Aorta (tissue), 5 donors: ENCODE data around the gene OR2J2. TPM values are rescaled to one million over a fixed set of nuclear protein-coding genes. Genes with fewer than 3 reads are reported as not detected.
"Not testable (repeated sequence)": the region's sequence is repeated elsewhere in the genome, so short reads cannot be mapped to it uniquely, and the experiment has no call there.

Experiments
- ATAC-seq: fragments of 200-7000 bp; cut with Tn5 transposase; one replicate; pipeline ENCODE4 v1.9.1; 2022; ENCODE audit warnings: moderate library complexity; ENCODE audit not compliant: low FRiP score
- DNase-seq, 2 donors: peaks; one replicate each; pipeline ENCODE4 v3.0.0-alpha.2; 2020
- H3K27ac ChIP-seq, 2 donors: one replicate each; pipeline ENCODE4 v1.5.1; 2013; ENCODE audit warnings: low read length in 2 of 2, mild to moderate bottlenecking in 2 of 2, moderate library complexity in 2 of 2, control low read depth in 1 of 2, inconsistent platforms in 1 of 2, low read depth in 1 of 2
- H3K27me3 ChIP-seq, 2 donors: one replicate each; pipeline ENCODE4 v1.6.1; 2013; ENCODE audit warnings: control low read depth in 1 of 2, low read length in 1 of 2, mild to moderate bottlenecking in 1 of 2, moderate library complexity in 1 of 2; ENCODE audit not compliant: insufficient read depth in 2 of 2, control insufficient read depth in 1 of 2
- H3K36me3 ChIP-seq, 2 donors: one replicate each; pipeline ENCODE4 v1.6.1; 2013; ENCODE audit warnings: control low read depth in 1 of 2, low read length in 1 of 2, mild to moderate bottlenecking in 1 of 2; ENCODE audit not compliant: insufficient read depth in 2 of 2, control insufficient read depth in 1 of 2
- H3K4me1 ChIP-seq, 2 donors: one replicate each; pipeline ENCODE4 v1.6.1; 2013; ENCODE audit warnings: low read length in 2 of 2, control low read depth in 1 of 2, mild to moderate bottlenecking in 1 of 2, moderate library complexity in 1 of 2; ENCODE audit not compliant: insufficient read depth in 2 of 2, control insufficient read depth in 1 of 2
- H3K4me3 ChIP-seq, 2 donors: one replicate each; pipeline ENCODE4 v1.5.1; 2013; ENCODE audit warnings: low read length in 2 of 2, control low read depth in 1 of 2, mild to moderate bottlenecking in 1 of 2
- H3K9me3 ChIP-seq: one replicate; pipeline ENCODE4 v1.6.1; 2013; ENCODE audit warnings: mild to moderate bottlenecking, low read length; ENCODE audit not compliant: control insufficient read depth
- WGBS, 2 donors: extraction: QIAGEN DNeasy Blood & Tissue Kit; methylation state at CpG; one replicate each; pipeline ENCODE4 v1.1.7; 2013; 5-methylcytosine and 5-hydroxymethylcytosine counted together
- intact Hi-C, 2 donors: fragments of 100-400 bp; cut with DNase I; formaldehyde crosslinking; loops; one replicate each; pipeline versions ENCODE4 v1.14.2 to v1.15.0; 2022
- polyA plus RNA-seq, 2 donors: library from polyadenylated mRNA; stranded (reverse); fragments of 200-250 nt; gene quantifications; one replicate each; pipeline ENCODE4 v1.2.3, GENCODE V29; 2013
- total RNA-seq, 2 donors: library from RNA; stranded (reverse); fragmentation: NEBNext Ultra II Directional; extraction: Animal tissue kit (Norgen Biotek cat#: 25700); gene quantifications; one replicate each; pipeline ENCODE4 v1.2.1, GENCODE V29; 2021
- donor health status: healthy with polysubstance abuse.
- donor health status: Bipolar disorder and iron deficiency.
- donor health status: DM: no; HTN: no; CAD: no.
- donor health status: DM: no; HTN: no; CAD: no.
- donor health status: DM: yes; HTN: yes; CAD: no.

The OR2J2 gene
- total and polyA plus RNA-seq, 4 donors, result not detected

DNA sequence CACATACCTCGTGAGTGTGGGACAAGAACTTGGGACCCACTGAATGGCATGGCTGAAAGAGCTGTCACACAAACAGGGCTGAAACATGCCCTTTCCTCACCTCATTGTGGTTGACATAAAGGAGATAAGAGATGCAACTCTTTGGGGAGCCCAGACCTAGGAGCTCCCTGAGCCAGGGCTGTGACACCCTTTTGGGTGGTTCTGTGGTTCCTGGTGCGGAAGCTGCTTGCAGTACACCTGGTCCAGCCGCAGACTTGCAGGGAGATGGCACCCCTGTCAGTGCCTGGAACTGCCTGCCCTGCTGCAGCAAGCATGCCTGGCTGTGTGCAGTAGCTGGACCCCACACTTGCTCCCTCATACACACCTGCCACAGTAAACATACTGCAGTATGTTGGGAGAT lies 31.3 kb downstream of the OR2J2 start:
- no peak overlapping the region for H3K4me3 ChIP-seq
- H3K36me3 ChIP-seq, result no peaks in the 10 kb centered on the region
- no peak for ATAC-seq
- no peaks in the 10 kb centered on the region for H3K9me3 ChIP-seq
- no peaks in the 10 kb centered on the region for H3K27me3 ChIP-seq
- WGBS, 2 donors, result 87% methylated on average over 3 of the region's 3 CpGs
- DNase-seq, result no peak
- no peak overlapping the region for H3K27ac ChIP-seq
- intact Hi-C loops, result no loop called here
- no peaks in the 10 kb centered on the region for H3K4me1 ChIP-seq

DNA sequence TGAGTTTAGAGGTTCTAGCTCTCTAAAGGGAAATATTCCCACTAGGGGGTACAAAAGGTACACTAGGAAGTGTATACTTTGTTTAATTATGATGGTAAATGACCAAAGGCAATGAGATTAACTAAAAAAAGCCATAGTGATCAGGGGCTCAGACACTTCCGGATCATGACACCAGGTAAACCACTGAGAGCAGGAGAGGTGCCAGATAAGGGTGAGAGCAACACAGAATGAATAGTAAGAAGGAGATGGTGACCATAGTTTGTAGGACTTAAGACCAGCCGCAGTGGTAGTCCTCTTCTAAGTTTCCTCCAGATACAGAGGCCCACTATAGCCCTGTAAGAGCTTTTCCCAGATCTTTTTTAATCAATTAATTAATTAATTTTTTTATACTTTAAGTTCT lies 40.8 kb downstream of the OR2J2 start:
- no peaks in the 10 kb centered on the region for H3K27me3 ChIP-seq
- H3K4me3 ChIP-seq, result no peak overlapping the region
- H3K4me1 ChIP-seq, result no peaks in the 10 kb centered on the region
- no peak for ATAC-seq
- DNase-seq, result no peak
- intact Hi-C loops, result no loop called here
- no peaks in the 10 kb centered on the region for H3K9me3 ChIP-seq
- no peak overlapping the region for H3K27ac ChIP-seq
- H3K36me3 ChIP-seq, result no peaks in the 10 kb centered on the region
- 84 to 93% methylated on average over 2 of the region's 2 CpGs for WGBS, 2 donors

DNA sequence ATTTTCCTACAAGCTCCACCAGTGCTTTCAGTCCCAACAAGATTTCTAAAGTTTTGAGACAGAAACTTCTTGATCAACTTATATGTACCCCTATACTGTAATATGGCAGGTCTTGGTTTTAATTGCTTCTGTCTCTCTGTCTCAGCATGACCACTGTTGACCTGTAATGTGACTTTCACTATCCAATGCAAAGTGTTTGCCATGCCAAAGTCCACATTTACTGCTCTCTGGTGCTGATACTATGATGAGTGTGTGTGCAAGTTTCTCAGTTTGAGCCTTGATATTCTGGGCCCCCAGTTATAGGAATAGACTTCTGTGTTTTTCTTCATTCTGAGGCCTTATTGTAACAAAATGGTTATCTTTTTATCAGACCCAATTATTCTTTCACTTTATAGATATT lies 45.8 kb downstream of the OR2J2 start:
- DNase-seq, result no peak
- no peaks in the 10 kb centered on the region for H3K4me1 ChIP-seq
- no peaks in the 10 kb centered on the region for H3K9me3 ChIP-seq
- no peak overlapping the region for H3K27ac ChIP-seq
- intact Hi-C loops, result no loop called here
- no peak for ATAC-seq
- no peak overlapping the region for H3K4me3 ChIP-seq
- no peaks in the 10 kb centered on the region for H3K27me3 ChIP-seq
- H3K36me3 ChIP-seq, result no peaks in the 10 kb centered on the region

DNA sequence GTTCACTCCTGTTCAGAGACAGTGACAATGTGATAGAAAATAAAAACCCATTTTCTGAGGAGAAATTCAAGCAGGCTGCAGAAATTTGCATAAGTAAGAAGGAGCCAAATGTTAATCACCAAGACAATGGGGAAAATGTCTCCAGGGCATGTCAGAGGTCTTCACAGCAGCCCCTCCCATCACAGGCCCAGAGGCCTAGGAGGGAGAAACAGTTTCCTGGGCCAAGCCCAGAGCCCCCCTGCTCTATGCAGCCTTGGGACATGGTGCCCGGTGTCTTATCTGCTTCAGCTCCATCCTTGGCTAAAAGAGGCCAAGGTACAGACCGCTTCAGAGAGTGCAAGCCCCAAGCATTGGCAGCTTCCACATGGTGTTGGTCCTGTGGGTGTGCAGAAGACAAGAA lies 46.5 kb downstream of the OR2J2 start:
- H3K36me3 ChIP-seq, intact Hi-C loops, H3K27me3 ChIP-seq, ATAC-seq, H3K4me3 ChIP-seq, H3K9me3 ChIP-seq, H3K27ac ChIP-seq, H3K4me1 ChIP-seq, DNase-seq: not testable (repeated sequence)
- 67 to 87% methylated on average over 2 of the region's 2 CpGs for WGBS, 2 donors

DNA sequence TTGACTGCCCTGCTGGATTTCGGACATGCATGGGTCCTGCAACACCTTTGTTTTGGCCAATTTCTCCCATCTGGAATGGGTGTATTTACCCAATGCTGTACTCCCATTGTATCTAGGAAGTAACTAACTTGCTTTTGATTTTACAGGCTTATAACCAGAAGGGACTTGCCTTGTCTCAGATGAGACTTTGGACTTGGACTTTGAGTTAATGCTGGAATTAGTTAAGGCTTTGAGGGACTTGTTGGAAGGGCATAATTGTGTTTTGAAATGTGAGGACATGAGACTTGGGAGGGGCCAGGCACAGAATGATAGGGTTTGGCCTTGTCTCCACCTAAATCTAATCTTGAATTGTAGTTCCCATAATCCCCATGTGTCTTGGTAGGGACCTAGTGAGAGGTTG lies 47.3 kb downstream of the OR2J2 start:
- H3K4me3 ChIP-seq, H3K27me3 ChIP-seq, H3K36me3 ChIP-seq, H3K9me3 ChIP-seq, intact Hi-C loops, H3K27ac ChIP-seq, H3K4me1 ChIP-seq, ATAC-seq, DNase-seq: not testable (repeated sequence)
- WGBS, 2 donors, result 47% methylated on average over 1 of the region's 1 CpG

Other genes with a start within 250 kb of the OR2J2 start
- 10 to 100 TPM; 42.0 to 56.0 TPM for gene TRIM27, start 246.9 kb upstream of the OR2J2 start, total RNA-seq
- 10 to 100 TPM; 19.3 to 38.8 TPM for gene TRIM27, start 246.9 kb upstream of the OR2J2 start, polyA plus RNA-seq
- 1 to 10 TPM in 1 of 2 donors, under 1 TPM in 1; 0.62 to 1.1 TPM for gene ZNF311, start 165.6 kb upstream of the OR2J2 start, total RNA-seq
- gene ZNF311, start 165.6 kb upstream of the OR2J2 start, polyA plus RNA-seq, result 1 to 10 TPM in 1 of 2 donors, under 1 TPM in 1; 0.75 to 1.2 TPM
- gene OR2W1, start 125.7 kb upstream of the OR2J2 start, total RNA-seq, result not detected
- not detected for gene OR2W1, start 125.7 kb upstream of the OR2J2 start, polyA plus RNA-seq
- gene OR2B3, start 83.6 kb upstream of the OR2J2 start, total RNA-seq, result not detected
- not detected for gene OR2B3, start 83.6 kb upstream of the OR2J2 start, polyA plus RNA-seq
- gene OR2J1, start 71.4 kb upstream of the OR2J2 start, total RNA-seq, result not detected
- gene OR2J1, start 71.4 kb upstream of the OR2J2 start, polyA plus RNA-seq, result not detected
- not detected for gene OR2J3, start 62.8 kb upstream of the OR2J2 start, total RNA-seq
- gene OR2J3, start 62.8 kb upstream of the OR2J2 start, polyA plus RNA-seq, result under 1 TPM in 1 of 2 donors, not detected in 1; 0.13 TPM
- gene OR14J1, start 130.8 kb downstream of the OR2J2 start, total RNA-seq, result not detected
- gene OR14J1, start 130.8 kb downstream of the OR2J2 start, polyA plus RNA-seq, result not detected
- not detected for gene OR5V1, start 198.0 kb downstream of the OR2J2 start, total RNA-seq
- not detected for gene OR5V1, start 198.0 kb downstream of the OR2J2 start, polyA plus RNA-seq
- not detected for gene OR12D3, start 204.4 kb downstream of the OR2J2 start, total RNA-seq
- gene OR12D3, start 204.4 kb downstream of the OR2J2 start, polyA plus RNA-seq, result not detected
- not detected for gene OR12D2, start 224.7 kb downstream of the OR2J2 start, total RNA-seq
- gene OR12D2, start 224.7 kb downstream of the OR2J2 start, polyA plus RNA-seq, result not detected
- gene OR12D1, start 244.0 kb downstream of the OR2J2 start, total RNA-seq, result not detected
- gene OR12D1, start 244.0 kb downstream of the OR2J2 start, polyA plus RNA-seq, result not detected